Epithelial cell of prostate (primary cell): ENCODE measurements around the gene MISFA.
"Not testable (repeated sequence)": the region's sequence is repeated elsewhere in the genome, so short reads cannot be mapped to it uniquely, and the experiment has no call there.

Experiments
- DNase-seq: peaks from one replicate; pipeline ENCODE4 v3.0.0-alpha.2; 2011; ENCODE audit warnings: low read depth, low spot score
- H3K27ac ChIP-seq: fragments of 450-650 bp; 2 replicates; pipeline ENCODE4 v1.5.1; 2017; ENCODE audit warnings: mild to moderate bottlenecking

The MISFA gene

DNA sequence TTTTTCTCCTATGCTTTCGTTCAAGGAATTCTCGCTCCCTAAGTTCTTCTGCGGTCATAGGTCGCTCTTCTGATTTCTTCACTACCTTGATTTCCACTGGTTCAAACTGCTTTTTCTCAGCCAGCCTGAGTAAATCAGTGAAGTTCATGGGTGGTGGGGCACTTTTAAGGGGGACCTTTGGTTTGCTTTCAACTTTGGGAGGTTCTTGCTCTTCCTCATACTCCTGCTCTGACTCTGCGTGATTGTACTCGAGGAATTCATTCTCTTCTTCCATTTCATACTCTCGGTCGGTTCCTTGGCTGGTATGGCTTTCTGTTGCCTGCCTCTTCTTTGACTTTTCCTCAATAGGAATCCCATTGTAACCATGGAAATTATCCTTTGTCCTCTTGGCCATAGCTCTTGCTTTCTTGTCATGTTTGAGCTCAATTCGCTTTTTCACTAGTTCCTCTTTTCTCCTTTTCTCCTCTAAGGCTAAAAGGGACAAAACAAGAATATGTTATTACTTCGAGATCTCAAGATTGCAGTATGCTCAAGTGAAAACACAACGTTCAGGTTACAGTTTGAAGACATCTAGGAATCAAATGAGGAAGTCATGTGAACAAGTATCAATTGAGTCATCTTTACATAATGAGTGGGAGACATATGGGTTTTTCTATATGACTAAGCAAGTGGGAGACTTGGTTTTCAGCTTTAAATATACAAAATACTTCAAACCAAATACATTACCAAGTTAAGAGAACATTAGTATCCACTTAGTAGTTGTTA lies 16.2 kb downstream of the MISFA start:
- DNase-seq, result no peak
- no peak overlapping the region for H3K27ac ChIP-seq

DNA sequence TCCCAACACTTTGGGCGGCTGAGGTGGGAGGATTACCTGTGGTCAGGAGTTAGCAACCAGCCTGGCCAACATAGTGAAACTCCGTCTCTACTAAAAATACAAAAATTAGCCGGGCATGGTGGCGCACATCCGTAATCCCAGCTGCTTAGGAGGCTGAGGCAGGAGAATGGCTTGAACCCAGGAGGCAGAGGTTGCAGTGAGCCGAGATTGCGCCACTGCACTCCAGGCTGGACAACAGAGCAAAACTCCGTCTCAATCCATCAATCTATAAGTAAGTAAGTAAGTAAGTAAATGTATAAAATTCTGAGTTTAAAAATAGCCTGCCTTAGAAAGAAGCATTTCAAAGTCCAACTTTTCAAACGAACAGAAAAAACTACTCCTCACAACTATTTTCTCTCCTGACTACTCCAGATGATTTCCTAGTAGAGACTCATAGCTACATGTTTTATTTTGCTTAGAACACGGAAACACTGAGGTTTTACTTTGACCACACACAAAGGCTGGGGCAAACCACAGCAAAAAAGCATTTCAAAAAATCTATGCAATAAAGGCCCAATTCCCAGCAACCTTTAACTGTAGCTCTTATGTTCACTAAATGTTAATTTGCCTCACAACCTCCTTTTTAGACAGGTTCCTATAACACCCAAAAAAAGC lies 18.2 kb downstream of the MISFA start:
- DNase-seq, result no peak
- no peak overlapping the region for H3K27ac ChIP-seq

DNA sequence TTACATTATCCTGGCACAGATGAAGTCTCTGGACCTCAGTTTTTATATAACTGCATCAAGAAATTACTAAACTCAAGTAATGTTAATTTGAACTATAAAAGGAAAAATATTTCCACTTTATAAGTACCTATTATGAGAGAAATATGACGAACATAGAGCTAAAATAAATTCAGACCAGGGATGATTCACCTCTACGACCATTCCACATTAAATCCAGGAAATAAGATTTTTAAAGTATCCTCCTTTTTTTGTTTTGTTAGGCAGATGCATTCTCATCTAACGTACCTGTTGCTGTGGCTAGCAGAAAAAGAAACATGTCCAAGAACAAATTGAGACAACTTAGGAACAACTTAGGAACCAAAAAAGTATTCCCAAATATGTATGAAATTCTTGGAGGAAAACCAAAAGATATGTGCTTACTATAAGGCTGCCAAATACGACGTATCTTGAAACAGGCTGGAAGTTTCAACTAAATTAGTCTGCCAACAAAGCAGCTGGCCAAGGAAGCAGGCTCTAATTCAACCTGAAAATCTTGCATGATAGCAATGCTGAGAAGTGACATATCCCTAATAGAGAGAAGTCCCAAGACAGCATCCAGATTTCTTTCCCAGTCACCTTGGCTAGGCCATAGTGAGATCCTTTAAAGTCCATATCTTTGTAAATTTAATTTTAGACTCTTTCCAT lies 18.9 kb downstream of the MISFA start:
- no peak overlapping the region for H3K27ac ChIP-seq
- no peak for DNase-seq

DNA sequence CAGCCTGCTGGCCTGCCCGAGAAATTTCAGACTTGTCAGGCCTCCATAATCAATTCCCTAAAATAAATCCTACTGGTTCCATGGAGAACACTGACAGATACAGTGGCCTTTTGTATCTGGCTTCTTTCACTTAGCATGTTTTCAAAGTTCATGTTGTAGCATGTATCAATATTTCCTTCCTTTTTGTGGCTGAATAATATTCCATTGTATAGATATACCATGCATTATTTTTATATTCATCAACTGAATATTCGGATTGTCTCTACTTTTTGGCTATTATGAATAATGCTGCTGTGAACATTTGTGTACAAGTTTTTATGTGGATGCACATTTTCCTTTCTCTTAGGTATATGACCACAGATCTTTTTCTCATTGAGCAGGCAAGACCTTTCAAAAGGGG lies 24.1 kb downstream of the MISFA start:
- no peak for DNase-seq
- H3K27ac ChIP-seq, result no peak overlapping the region

DNA sequence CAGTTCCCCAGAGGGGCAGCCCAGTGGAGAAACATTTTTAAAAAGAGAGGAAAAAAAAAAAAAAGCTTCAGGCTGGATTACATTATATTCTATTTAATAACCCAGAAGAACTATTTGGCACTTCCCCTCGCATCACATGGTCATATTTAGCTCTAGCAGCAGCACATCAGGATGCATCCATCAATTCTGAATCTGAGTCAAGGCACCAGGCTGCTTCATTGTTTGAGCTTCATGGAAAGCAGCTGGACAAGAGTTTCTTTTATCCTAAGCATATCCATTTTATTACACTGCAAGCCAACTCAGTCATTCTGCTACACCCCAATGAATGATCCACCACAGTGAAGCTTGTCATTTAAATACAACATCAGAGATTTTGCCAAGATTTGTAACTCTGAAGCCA lies 24.6 kb downstream of the MISFA start:
- DNase-seq, result no peak
- no peak overlapping the region for H3K27ac ChIP-seq

DNA sequence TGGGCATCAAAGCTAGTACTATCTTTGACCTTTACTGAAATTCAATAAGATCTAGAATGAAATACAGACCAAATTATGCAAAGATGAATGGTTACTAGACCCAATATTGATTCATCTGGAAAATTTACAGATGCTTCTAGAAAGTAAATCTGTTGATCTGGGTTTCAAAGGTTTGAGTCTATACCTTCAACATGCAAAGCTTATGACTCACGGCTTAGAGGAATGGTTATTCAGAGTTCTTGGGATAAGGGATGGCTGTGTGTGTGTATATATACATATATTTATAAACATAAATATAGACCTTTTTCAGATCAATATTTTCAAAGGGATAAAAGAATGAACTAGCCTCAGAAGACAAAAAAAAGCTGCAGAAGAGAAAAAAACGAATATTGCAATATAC lies 33.3 kb downstream of the MISFA start:
- H3K27ac ChIP-seq, result no peak overlapping the region
- DNase-seq, result no peak

DNA sequence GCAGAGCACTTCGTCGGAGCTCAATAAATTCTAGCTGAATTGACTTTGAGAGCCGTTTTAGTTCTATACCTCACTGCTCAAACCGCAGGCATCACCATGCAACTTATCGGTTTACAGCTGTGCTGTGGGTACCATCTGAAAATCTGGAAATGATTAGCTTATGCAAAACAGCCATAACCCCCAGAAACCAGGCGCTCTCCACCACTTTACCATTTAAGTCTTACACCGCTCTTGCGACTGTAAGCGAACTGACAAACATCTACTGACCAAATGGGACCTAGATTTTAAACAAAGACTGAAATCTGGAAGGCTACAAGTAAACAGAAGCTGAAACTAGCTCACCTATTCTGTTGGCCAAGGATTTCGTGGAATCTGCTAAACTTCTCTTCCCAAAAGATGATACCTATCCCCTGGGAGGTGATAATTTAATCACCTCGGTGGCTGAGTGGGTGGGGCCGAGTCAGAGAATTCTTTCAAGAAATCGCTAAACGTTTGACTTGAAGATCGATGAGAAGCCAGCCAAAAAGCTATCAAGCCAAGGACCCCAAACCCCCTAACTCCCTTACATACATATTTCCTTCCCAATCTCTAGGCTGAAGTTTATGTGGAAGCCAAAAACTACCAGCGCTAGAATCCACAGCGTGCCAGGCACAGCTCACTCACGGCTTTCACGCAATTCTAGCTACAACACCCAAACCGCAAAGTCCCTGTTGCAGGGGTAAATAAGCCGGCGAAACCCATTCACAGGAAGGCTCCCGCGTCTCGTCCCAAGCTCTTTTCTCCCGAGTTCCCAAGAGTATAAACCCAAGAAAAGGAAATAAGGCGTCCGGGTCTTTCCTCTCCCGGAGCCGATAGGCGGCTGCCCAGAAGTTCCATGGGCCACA lies 33.9 kb downstream of the MISFA start:
- no peak for DNase-seq
- peak overlapping the region; percentile 75 for H3K27ac ChIP-seq

DNA sequence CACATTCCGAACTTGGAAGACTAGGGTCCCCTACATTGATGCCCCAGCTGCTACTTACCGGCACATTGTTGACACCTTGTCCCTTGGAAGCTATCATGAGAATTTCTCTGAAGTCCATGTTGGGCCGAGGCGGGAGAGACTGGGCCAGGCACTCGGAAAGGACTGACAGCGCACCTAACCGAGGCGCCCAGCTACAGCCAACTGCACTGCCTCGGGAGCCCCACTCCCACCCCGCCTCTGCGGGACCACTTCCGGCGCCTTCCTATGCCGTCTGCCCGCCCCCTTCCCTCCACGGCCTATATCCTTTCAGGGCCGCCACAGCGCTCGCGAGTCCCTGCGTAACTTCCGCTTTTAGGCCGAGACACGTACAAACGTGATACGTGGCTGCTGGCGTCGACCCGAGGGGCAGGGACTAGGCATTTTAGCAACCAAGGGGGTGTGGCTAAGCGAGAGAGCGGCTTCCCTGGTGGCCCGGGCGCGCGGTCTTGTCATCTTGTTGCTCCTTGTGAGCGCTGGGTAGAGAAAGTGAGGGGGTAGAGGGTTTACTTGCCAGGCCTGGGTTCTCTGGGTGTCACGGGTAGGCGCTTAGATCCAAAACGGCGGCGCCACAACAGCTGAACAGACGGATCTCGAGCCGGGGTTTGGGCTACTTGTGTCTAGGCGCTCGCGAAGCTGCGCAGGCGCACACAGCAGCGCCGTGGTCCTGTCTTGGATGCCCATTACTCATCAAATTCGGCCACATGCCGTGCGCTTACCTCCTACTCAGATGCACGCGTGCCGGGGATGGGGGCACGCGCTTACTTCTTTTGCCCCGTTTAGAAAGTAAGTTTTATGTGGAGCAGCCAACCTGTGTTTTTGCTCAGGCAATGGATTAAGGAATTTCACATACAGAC lies 34.8 kb downstream of the MISFA start, which contains the start of gene SPTY2D1:
Gene SPTY2D1, minus strand, starts transcription at position 203 of the 893 bp plus-strand sequence. Its CDS starts 85 bp downstream, at position 118.
- DNase-seq, result peak; percentile 96
- peak within 1 kb of the TSS; percentile 75 for H3K27ac ChIP-seq

DNA sequence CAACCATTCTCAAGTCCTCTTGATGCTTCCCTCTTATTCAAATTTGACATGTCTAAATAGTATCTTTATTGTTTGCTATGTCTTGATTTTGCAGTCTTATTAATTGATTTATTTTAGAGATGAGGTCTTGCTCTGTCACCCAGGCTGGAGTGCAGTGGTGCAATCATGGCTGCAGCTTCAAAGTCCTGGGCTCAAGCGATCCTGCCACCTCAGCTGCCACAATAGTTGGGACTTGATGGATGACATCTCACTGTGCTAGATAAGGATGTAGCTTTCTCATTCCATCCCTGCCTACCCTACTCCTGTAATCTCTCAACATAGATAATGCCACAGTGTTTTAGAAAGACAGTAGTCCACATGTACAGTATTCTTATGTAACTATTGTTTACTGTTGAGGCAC lies 42.1 kb downstream of the MISFA start:
- DNase-seq, result no peak
- no peak overlapping the region for H3K27ac ChIP-seq

DNA sequence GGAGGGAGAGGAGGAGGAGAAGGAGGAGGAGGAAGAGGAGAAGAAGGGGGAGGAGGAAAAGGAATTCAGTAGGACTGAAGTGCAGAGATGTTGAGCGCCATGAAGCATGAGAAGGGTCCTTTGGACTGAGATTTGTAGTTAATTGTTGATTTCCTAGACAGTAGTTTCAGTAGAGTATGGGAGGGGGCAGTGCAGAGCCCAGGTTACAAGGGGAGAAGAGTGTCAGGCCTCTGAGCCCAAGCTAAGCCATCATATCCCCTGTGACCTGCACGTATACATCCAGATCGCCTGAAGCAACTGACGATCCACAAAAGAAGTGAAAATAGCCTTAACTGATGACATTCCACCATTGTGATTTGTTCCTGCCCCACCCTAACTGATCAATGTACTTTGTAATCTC lies 43.4 kb downstream of the MISFA start:
- H3K27ac ChIP-seq, DNase-seq: not testable (repeated sequence)

DNA sequence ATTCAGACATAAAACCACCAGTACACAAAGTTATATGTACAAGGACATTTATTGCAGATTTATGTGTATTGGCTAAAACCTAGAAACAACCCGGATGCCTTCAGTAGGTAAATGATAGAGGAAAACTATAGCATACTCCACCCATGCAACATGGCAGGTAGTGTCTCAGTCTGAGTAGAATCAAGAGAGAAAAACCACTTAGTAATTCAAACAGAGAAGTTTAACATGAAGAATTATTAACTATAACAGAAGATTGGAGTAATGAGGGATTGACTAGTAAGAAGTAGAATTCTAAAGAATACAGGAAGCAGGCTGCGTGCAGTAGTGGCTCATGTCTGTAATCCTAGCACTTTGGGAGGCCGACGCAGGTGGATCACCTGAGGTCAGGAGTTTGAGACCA lies 50.8 kb downstream of the MISFA start:
- no peak overlapping the region for H3K27ac ChIP-seq
- no peak for DNase-seq

DNA sequence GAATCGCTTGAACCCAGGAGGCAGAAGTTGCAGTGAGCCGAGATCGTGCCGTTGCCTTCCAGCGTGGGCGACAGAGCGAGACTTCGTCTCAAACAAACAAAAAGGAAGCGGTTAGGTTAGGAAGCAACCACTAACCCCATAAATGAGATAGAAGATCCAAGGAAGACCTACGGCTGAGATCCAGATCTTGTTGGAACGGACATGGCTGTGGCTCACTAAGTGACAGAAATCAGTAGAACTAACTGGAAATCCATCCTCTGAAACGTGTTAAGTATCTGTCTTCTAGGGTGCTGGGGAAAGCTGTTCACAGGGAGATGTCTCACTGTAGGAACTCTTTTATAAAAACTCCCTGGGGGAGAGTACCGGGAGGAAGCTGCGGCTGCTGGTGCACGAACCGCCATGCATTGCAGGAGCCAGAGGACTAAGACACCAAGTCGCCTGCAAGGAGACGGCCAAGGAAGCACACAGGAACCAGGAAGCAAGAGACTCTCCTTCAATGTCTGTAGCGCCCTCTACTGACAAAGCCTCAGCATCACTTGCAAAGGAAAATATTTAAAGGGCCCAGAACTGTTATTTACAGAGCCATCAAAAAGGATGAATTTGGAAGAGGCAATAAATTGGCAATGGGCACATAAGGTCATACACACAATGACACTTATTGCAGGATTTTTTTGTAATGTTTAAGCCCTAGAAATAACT lies 51.4 kb downstream of the MISFA start:
- no peak for DNase-seq
- H3K27ac ChIP-seq, result no peak overlapping the region
